Heart left ventricle (tissue), 13 donors: ENCODE measurements around the gene MYOF.

Experiments used
- POLR2A ChIP-seq, 2 donors: fragments of 450-650 bp; IDR thresholded peaks; one replicate each; pipeline ENCODE4 v1.6.1; 2017; ENCODE audit warnings: antibody characterized with exemption in 2 of 2, mild to moderate bottlenecking in 2 of 2, moderate library complexity in 2 of 2
- TF ChIP-seq, protein P1 (sequence below), 12 donors: fragments of 200-600 bp; sonication (generic) in 4 of 12; IDR thresholded peaks; one replicate each; pipeline versions ENCODE4 v1.5.0 to v1.8.0; 2018 to 2022; ENCODE audit warnings: antibody characterized with exemption in 12 of 12, mild to moderate bottlenecking in 5 of 12
- donor health status: ischemic (EF 13 %, LVEDD 7.1; RV severe dilation, severe dysfunction).
- donor health status: DM: no; HTN: yes; CAD: no.
- donor health status: DM: no; HTN: no; CAD: no.
- donor health status: ischemic (EF 25% LVEDD 6.9; RV normal size, moderate dysfunction).
- donor health status: ischemic (EF 25% LVEDD 5.7; RV mildly dilated, moderate dysfunction).
- donor health status: ischemic (EF 35%, LVEDD 5.7; RV mildly dilated, moderate dysfunction).
- donor health status: nonischemic (EF 11% LVEDD 7.7; RV severe dilation, severe dysfunction).
- donor health status: DM: yes; HTN: yes; CAD: no.
- donor health status: PGD.
- donor health status: ischemic (EF 29% LVEDD 5.4; RV normal size, mild dysfunction).
- donor health status: nonischemic (EF 23%, LVEDD 6.1; RV moderate dilation, normal function).

GRCh38 chr10:93445097-93445960 lies 36.8 kb downstream of the MYOF start:
- TF ChIP-seq, protein P1, sequence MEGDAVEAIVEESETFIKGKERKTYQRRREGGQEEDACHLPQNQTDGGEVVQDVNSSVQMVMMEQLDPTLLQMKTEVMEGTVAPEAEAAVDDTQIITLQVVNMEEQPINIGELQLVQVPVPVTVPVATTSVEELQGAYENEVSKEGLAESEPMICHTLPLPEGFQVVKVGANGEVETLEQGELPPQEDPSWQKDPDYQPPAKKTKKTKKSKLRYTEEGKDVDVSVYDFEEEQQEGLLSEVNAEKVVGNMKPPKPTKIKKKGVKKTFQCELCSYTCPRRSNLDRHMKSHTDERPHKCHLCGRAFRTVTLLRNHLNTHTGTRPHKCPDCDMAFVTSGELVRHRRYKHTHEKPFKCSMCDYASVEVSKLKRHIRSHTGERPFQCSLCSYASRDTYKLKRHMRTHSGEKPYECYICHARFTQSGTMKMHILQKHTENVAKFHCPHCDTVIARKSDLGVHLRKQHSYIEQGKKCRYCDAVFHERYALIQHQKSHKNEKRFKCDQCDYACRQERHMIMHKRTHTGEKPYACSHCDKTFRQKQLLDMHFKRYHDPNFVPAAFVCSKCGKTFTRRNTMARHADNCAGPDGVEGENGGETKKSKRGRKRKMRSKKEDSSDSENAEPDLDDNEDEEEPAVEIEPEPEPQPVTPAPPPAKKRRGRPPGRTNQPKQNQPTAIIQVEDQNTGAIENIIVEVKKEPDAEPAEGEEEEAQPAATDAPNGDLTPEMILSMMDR (IDR thresholded peaks at IDR 0.05): no peak
- no peak for TF ChIP-seq POLR2A (IDR thresholded peaks at IDR 0.05)
